Neural crest cell (in vitro differentiated cells): ENCODE measurements around the gene CHMP4A. TPM values are rescaled to one million over a fixed set of nuclear protein-coding genes. Genes with fewer than 3 reads are reported as not detected.
A peak's percentile ranks its signal among the peaks of the same experiment; 100 is the strongest.

Source experiments
- DNase-seq: peaks from one replicate; pipeline ENCODE4 v3.0.0; 2021; ENCODE audit warnings: low read depth, mixed read lengths, low spot score
- H3K27ac Mint-ChIP-seq: one replicate; pipeline ENCODE4 v1.8.0; 2021; ENCODE audit warnings: mild to moderate bottlenecking, mixed read lengths; ENCODE audit not compliant: unreplicated experiment
- H3K27me3 Mint-ChIP-seq: 2 replicates; pipeline ENCODE4 v1.8.0; 2021; ENCODE audit warnings: low read depth, mild to moderate bottlenecking, mixed read lengths
- H3K36me3 Mint-ChIP-seq: 2 replicates; pipeline ENCODE4 v1.8.0; 2021; ENCODE audit warnings: low read depth, mild to moderate bottlenecking, mixed read lengths
- H3K4me1 Mint-ChIP-seq: 2 replicates; pipeline ENCODE4 v1.8.0; 2021; ENCODE audit warnings: mixed read lengths
- H3K4me3 Mint-ChIP-seq: one replicate; pipeline ENCODE4 v1.8.0; 2021; ENCODE audit warnings: mild to moderate bottlenecking, mixed read lengths
- H3K9me3 Mint-ChIP-seq: 2 replicates; pipeline ENCODE4 v1.8.0; 2021; ENCODE audit warnings: mixed read lengths
- long read RNA-seq: library from polyadenylated mRNA; unstranded; transcript quantifications from one replicate; pipeline ENCODE4 v2.0.0, GENCODE V29; 2020
- total RNA-seq: library from RNA; stranded (reverse); gene quantifications from 2 replicates; pipeline ENCODE4 v1.2.1, GENCODE V29; 2021
- TF ChIP-seq, protein P1 (sequence below): fragments of 200-600 bp; sonication (generic); conservative IDR thresholded peaks from 2 replicates; pipeline ENCODE4 v1.5.0; 2021; ENCODE audit warnings: antibody characterized with exemption, mild to moderate bottlenecking

Gene CHMP4A, protein sequence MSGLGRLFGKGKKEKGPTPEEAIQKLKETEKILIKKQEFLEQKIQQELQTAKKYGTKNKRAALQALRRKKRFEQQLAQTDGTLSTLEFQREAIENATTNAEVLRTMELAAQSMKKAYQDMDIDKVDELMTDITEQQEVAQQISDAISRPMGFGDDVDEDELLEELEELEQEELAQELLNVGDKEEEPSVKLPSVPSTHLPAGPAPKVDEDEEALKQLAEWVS
- total RNA-seq = 42.2 and 44.7 TPM in 2 replicates
- long read RNA-seq, transcript CHMP4A-201 (6 exons, 1,393 nt) = major isoform, 24 of 29 reads
- long read RNA-seq, partial matches to known transcripts = 0 of 29 reads
- long read RNA-seq, other reads (novel, unspliced or antisense) = 4 of 29 reads

DNA sequence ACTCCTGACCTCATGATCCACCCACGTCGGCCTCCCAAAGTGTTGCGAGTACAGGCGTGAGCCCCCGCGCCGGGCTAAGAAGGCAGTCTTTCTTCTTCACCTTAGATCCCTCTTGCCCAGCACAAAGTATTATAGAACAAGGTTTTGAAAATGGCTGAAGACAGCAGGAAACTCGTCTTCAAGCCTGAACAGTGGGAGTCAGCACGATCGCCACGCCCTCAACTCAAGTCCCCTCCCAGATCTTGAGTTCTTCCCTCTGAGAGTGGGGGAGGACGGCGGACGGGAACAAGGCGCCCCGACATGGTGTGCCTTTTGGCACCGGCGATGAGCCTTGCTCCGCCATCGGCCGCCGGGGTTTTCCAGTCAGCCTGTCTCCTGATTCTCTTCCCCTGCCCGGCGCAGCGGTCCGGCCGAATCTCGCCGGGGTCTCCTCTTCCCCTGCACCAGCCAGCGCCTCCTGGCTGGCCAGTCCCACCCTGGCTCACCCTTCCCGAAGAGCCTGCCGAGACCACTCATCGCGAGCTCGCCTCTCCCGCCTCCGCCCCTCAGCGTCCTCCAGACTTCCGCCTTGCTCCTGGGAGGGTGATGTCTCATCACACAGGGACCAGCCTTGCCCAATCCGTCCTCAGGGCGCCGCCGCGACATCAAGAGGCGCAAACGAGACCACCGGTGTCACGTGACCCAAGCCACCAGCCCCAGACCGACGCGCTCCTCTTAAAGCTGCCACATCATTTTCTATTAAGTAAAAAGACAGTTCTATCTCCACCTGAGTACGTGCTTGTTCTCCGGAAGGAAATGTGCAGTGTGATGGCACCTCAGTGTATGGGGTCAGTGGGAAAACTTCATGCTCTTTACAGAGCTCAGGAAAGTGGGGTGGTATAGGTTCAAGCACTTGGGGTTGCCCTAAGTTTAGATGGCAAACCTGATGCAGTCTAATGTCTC is at the start of gene CHMP4A:
TSS of gene CHMP4A (minus strand) at position 565 of the 942 bp plus-strand sequence. CDS start at position 516, 49 bp downstream.
- DNase-seq = peak; percentile 89
- peak within 1 kb of the TSS; percentile 91 for H3K4me3 Mint-ChIP-seq
- peak within 1 kb of the TSS; percentile 99 for H3K27ac Mint-ChIP-seq
- TF ChIP-seq, protein P1, sequence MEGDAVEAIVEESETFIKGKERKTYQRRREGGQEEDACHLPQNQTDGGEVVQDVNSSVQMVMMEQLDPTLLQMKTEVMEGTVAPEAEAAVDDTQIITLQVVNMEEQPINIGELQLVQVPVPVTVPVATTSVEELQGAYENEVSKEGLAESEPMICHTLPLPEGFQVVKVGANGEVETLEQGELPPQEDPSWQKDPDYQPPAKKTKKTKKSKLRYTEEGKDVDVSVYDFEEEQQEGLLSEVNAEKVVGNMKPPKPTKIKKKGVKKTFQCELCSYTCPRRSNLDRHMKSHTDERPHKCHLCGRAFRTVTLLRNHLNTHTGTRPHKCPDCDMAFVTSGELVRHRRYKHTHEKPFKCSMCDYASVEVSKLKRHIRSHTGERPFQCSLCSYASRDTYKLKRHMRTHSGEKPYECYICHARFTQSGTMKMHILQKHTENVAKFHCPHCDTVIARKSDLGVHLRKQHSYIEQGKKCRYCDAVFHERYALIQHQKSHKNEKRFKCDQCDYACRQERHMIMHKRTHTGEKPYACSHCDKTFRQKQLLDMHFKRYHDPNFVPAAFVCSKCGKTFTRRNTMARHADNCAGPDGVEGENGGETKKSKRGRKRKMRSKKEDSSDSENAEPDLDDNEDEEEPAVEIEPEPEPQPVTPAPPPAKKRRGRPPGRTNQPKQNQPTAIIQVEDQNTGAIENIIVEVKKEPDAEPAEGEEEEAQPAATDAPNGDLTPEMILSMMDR = no peak
- H3K27me3 Mint-ChIP-seq = no peaks in the 10 kb centered on the region
- H3K9me3 Mint-ChIP-seq = no peaks in the 10 kb centered on the region
- peaks cover 12% of the 10 kb centered on the region for H3K36me3 Mint-ChIP-seq
- peaks cover 35% of the 10 kb centered on the region for H3K4me1 Mint-ChIP-seq

DNA sequence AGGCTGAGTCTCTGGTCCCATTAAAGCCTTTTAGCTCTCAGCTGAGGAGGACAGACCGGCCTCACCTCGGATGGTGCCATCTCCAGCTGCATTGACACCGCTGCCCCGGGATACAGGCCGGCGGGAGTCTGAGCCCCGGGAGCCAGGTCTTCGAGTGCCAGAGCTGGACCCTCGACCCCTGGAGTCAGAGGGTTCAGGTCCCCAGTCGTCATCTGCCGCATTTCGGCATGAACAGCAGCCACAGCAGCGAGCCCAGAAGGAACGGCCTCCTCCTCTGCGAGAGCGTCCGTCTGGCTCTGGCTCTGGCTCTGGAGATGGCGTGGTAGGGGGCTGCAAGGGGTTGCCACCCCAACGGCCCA is 48.7 kb upstream of the CHMP4A start:
- Mint-ChIP-seq H3K27ac (no peak overlapping the region), H3K4me1 (no peaks in the 10 kb centered on the region), H3K9me3 (no peaks in the 10 kb centered on the region), H3K36me3 (no peaks in the 10 kb centered on the region), H3K4me3 (no peak overlapping the region), H3K27me3 (no peaks in the 10 kb centered on the region)
- DNase-seq = no peak
- TF ChIP-seq, protein P1 = no peak

DNA sequence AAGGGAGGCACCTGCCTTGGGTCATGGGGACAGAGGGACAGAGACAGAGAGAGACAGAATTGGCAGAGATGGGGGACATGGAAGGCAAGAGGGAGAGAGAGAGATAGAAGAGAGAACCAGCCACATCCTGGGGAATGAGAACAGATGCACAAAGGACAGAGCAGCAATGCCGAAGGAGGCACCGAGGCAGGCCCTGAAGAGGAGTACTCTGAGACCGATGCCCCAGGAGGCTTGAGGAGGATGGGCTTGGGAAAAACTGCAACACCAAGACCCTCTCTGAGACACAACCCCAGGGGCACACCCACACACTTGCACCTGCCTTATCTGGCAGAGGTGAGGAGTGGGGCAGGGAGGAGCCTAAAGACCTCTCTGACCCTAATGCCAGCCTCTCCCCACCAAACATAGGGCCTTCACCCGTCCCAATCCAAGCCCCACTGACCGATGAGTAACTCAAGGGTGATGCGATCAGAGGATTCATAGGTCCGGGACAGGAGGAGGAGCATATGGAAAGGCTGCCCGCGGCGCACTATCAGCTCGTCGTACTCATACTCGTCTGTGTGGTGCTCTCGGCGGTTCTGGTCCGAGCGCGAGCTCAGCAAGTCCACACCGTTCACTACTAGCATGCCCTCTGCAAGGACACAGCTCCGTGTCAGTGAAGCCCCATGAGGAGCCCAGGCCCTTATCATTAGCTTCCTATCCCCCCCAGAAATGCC is 48.1 kb upstream of the CHMP4A start:
- Mint-ChIP-seq H3K36me3 (no peaks in the 10 kb centered on the region), H3K4me1 (no peaks in the 10 kb centered on the region), H3K9me3 (no peaks in the 10 kb centered on the region), H3K27me3 (no peaks in the 10 kb centered on the region), H3K27ac (peak overlapping the region; percentile 94), H3K4me3 (no peak overlapping the region)
- TF ChIP-seq, protein P1 = no peak
- no peak for DNase-seq

DNA sequence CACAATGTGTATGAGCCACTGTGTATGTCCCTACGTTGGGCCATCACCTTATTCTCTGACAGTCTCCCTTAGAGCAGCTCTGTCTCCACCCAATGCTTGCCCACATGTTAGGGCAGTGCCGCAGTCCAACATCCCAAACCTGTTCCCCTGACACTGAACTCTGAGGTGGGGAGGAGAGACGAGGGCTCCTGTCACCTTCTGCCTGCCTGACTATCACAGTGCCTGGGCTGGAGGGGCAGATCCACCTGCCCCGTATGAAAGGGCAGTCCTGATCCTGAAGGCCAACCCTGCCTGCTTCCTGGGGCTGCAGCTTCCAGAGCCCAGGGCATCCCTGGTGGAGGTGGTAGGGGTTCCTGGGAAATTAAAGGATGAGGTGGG is 47.5 kb upstream of the CHMP4A start:
- no peak overlapping the region for H3K4me3 Mint-ChIP-seq
- no peaks in the 10 kb centered on the region for H3K4me1 Mint-ChIP-seq
- no peak for DNase-seq
- H3K27ac Mint-ChIP-seq = peak overlapping the region; percentile 94
- no peaks in the 10 kb centered on the region for H3K9me3 Mint-ChIP-seq
- H3K27me3 Mint-ChIP-seq = no peaks in the 10 kb centered on the region
- TF ChIP-seq, protein P1 = no peak
- H3K36me3 Mint-ChIP-seq = no peaks in the 10 kb centered on the region

DNA sequence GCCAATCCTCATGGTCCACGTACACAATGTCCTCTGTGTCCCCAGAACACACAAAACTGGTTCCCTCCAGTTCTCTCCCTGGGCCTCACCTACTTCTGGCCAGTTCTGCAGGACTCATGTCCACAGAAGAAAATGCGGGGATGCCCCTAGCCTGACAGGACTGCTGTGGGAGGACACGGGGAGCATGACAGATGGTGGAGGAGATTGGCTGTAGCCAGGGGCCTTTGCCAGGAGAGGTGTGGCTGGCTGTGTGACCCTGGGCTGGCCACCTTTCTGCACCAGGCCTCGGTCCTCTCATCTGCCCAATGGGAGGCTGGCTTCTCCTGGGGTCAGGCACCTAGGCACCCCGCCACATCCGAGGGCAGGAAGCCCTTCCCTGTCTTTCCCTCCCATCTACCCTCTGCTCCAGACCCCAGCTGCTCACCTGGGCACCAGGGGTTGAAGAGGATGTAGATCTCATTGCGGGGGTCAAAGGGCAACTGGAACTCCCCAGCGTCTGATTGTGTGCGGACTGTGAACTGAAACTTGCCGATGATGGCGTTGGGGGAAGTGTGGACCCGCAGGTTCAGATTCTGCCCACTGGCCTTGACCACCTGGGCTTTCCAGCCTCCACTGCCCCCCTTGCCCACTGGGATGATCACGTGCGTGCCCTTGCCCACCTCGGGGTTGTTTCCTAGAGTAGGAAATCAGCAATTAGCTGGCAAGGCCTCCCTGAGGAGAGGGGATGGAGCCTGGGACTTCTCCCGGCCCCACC is 46.9 kb upstream of the CHMP4A start:
- Mint-ChIP-seq H3K27me3 (no peaks in the 10 kb centered on the region), H3K27ac (no peak overlapping the region), H3K36me3 (no peaks in the 10 kb centered on the region), H3K4me3 (no peak overlapping the region), H3K9me3 (no peaks in the 10 kb centered on the region), H3K4me1 (no peaks in the 10 kb centered on the region)
- TF ChIP-seq, protein P1 = no peak
- DNase-seq = no peak
